Measurements from ENCODE around the gene DTNBP1. TPM values are rescaled to one million over a fixed set of nuclear protein-coding genes. Genes with fewer than 3 reads are reported as not detected.

Gene DTNBP1
- total RNA-seq, 4 donors from 2014 or later = 12.8 to 58.6 (median 26.2) TPM

- H3K4me3 ChIP-seq = no peak overlapping the region
- no peaks in the 10 kb centered on the region for H3K4me1 ChIP-seq
- no peaks in the 10 kb centered on the region for H3K9me3 ChIP-seq
- no peaks in the 10 kb centered on the region for H3K27me3 ChIP-seq
- no peak for TF ChIP-seq POLR2A (IDR thresholded peaks at IDR 0.05)
- TF ChIP-seq CTCF (IDR thresholded peaks at IDR 0.05) = no peak
- H3K27ac ChIP-seq = no peak overlapping the region
- peaks cover 0 to 21% (median 0%) of the 10 kb centered on the region in 3 donors for H3K36me3 ChIP-seq
- DNase-seq = no peak
Measured at GRCh38 chr6:15484140-15484539, 178.7 kb downstream of the DTNBP1 start.

- no peaks in the 10 kb centered on the region for H3K27me3 ChIP-seq
- H3K4me1 ChIP-seq = no peaks in the 10 kb centered on the region
- no peaks in the 10 kb centered on the region for H3K9me3 ChIP-seq
- peaks cover 0 to 10% (median 0%) of the 10 kb centered on the region in 3 donors for H3K36me3 ChIP-seq
- H3K27ac ChIP-seq = no peak overlapping the region
- TF ChIP-seq CTCF (IDR thresholded peaks at IDR 0.05) = no peak
- H3K4me3 ChIP-seq = no peak overlapping the region
- no peak for DNase-seq
Measured at GRCh38 chr6:15483060-15483459, 179.8 kb downstream of the DTNBP1 start.

- no peaks in the 10 kb centered on the region for H3K36me3 ChIP-seq
- no peaks in the 10 kb centered on the region for H3K27me3 ChIP-seq
- no peaks in the 10 kb centered on the region for H3K9me3 ChIP-seq
- H3K4me1 ChIP-seq = no peaks in the 10 kb centered on the region
- H3K4me3 ChIP-seq = no peak overlapping the region
- no peak overlapping the region for H3K27ac ChIP-seq
- TF ChIP-seq CTCF (IDR thresholded peaks at IDR 0.05) (no peak), POLR2A (IDR thresholded peaks at IDR 0.05) (no peak)
- no peak for DNase-seq
Measured at GRCh38 chr6:15481390-15482291, 181.2 kb downstream of the DTNBP1 start.

GRCh38 chr6:15480525-15480924 lies 182.3 kb downstream of the DTNBP1 start:
- DNase-seq = no peak
- H3K36me3 ChIP-seq = no peaks in the 10 kb centered on the region
- TF ChIP-seq POLR2A (IDR thresholded peaks at IDR 0.05) (no peak), CTCF (IDR thresholded peaks at IDR 0.05) (no peak)

GRCh38 chr6:15479761-15480160 lies 183.1 kb downstream of the DTNBP1 start:
- TF ChIP-seq CTCF (IDR thresholded peaks at IDR 0.05) (no peak), POLR2A (IDR thresholded peaks at IDR 0.05) (no peak)
- no peaks in the 10 kb centered on the region for H3K27me3 ChIP-seq
- H3K4me1 ChIP-seq = no peaks in the 10 kb centered on the region
- no peaks in the 10 kb centered on the region for H3K9me3 ChIP-seq
- no peak for DNase-seq
- no peak overlapping the region for H3K27ac ChIP-seq
- H3K4me3 ChIP-seq = no peak overlapping the region
- no peaks in the 10 kb centered on the region for H3K36me3 ChIP-seq

More at GRCh38 chr6:15480525-15480924, 182.3 kb downstream of the DTNBP1 start:
- no peaks in the 10 kb centered on the region for H3K9me3 ChIP-seq
- H3K27me3 ChIP-seq = no peaks in the 10 kb centered on the region
- H3K4me3 ChIP-seq = no peak overlapping the region
- H3K4me1 ChIP-seq = no peaks in the 10 kb centered on the region
- H3K27ac ChIP-seq = no peak overlapping the region

All from Peyer's patch (tissue), 4 donors.